IMR-90 (cell line): ENCODE results near the gene TSPAN14. TPM values are rescaled to one million over a fixed set of nuclear protein-coding genes. Genes with fewer than 3 reads are reported as not detected.

ENCODE experiments used
- ATAC-seq: fragments of 200-7000 bp; cut with Tn5 transposase; 2 replicates; pipeline ENCODE4 v1.9.1; 2020; ENCODE audit warnings: low read depth, mild to moderate bottlenecking, moderate library complexity
- BruUV-seq: library from RNA; stranded (reverse); fragments of 400-500 nt; replicated peaks from 2 replicates; lab custom pipeline; 2021; lab: Mats Ljungman, UMichigan
- CTCF ChIA-PET: fragments of 300-600 bp; formaldehyde crosslinking; extraction: SDS; loops from one replicate; lab custom pipeline; 2021; ENCODE audit warnings: antibody characterized with exemption; lab: Yijun Ruan, JAX
- POLR2A ChIA-PET: fragments of 300-600 bp; sonication (Branson Sonifier 250); formaldehyde crosslinking; loops from one replicate; lab custom pipeline; 2022; ENCODE audit warnings: antibody characterized with exemption; ENCODE audit not compliant: unreplicated experiment; lab: Charles Lee
- DNase-seq: peaks from one replicate; pipeline ENCODE4 v3.0.0; 2013
- H2AFZ ChIP-seq: replicated peaks from 2 replicates; pipeline ENCODE3; 2013; ENCODE audit warnings: low read length, mild to moderate bottlenecking; ENCODE audit not compliant: poor library complexity
- H2AK5ac ChIP-seq: 2 replicates; pipeline ENCODE4 v1.6.1; 2013; ENCODE audit warnings: low read depth, low read length, inconsistent platforms
- H2AK9ac ChIP-seq: replicated peaks from 2 replicates; pipeline ENCODE3; 2013; ENCODE audit warnings: mild to moderate bottlenecking, low read depth, low read length, moderate library complexity; ENCODE audit not compliant: poor library complexity
- H2BK120ac ChIP-seq: 2 replicates; pipeline ENCODE4 v1.6.1; 2013; ENCODE audit warnings: low read depth, low read length, inconsistent platforms
- H2BK15ac ChIP-seq: 3 replicates; pipeline ENCODE4 v1.6.1; 2013; ENCODE audit warnings: low read depth, low read length, inconsistent platforms
- H2BK20ac ChIP-seq: 2 replicates; pipeline ENCODE4 v1.6.1; 2013; ENCODE audit warnings: low read depth, mild to moderate bottlenecking, inconsistent platforms, low read length, moderate library complexity
- H2BK5ac ChIP-seq: 2 replicates; pipeline ENCODE4 v1.6.1; 2013; ENCODE audit warnings: mild to moderate bottlenecking, low read depth, low read length, inconsistent platforms; ENCODE audit not compliant: poor library complexity, severe bottlenecking
- H3K14ac ChIP-seq: replicated peaks from 2 replicates; pipeline ENCODE4 v1.6.1; 2013; ENCODE audit warnings: low read depth, low read length, inconsistent platforms
- H3K18ac ChIP-seq: 2 replicates; pipeline ENCODE4 v1.6.1; 2013; ENCODE audit warnings: low read depth, low read length, control low read depth
- H3K23ac ChIP-seq: 2 replicates; pipeline ENCODE4 v1.6.1; 2013; ENCODE audit warnings: low read depth, low read length, inconsistent platforms
- H3K27ac ChIP-seq: 2 replicates; pipeline ENCODE4 v1.5.1; 2013; ENCODE audit warnings: mild to moderate bottlenecking, control low read depth, low read length; ENCODE audit not compliant: insufficient read depth
- H3K27me3 ChIP-seq: 2 replicates; pipeline ENCODE4 v1.6.1; 2013; ENCODE audit warnings: low read length; ENCODE audit not compliant: control insufficient read depth, insufficient read depth
- H3K36me3 ChIP-seq: 2 replicates; pipeline ENCODE4 v1.6.1; 2013; ENCODE audit warnings: low read length, mixed read lengths; ENCODE audit not compliant: control insufficient read depth, insufficient read depth
- H3K4ac ChIP-seq: 2 replicates; pipeline ENCODE4 v1.6.1; 2013; ENCODE audit warnings: low read depth, low read length, inconsistent platforms
- H3K4me1 ChIP-seq: 2 replicates; pipeline ENCODE4 v1.6.1; 2013; ENCODE audit warnings: low read length, mixed read lengths; ENCODE audit not compliant: control insufficient read depth, insufficient read depth
- H3K4me2 ChIP-seq: 2 replicates; pipeline ENCODE4 v1.6.1; 2013; ENCODE audit warnings: low read depth, mild to moderate bottlenecking, control low read depth, low read length, moderate library complexity
- H3K4me3 ChIP-seq: 2 replicates; pipeline ENCODE4 v1.5.1; 2013; ENCODE audit warnings: low read depth, mild to moderate bottlenecking, control low read depth, low read length, moderate library complexity; ENCODE audit not compliant: insufficient read depth
- H3K56ac ChIP-seq: 2 replicates; pipeline ENCODE4 v1.6.1; 2013; ENCODE audit warnings: low read length, inconsistent platforms; ENCODE audit not compliant: insufficient read depth; ENCODE audit errors: extremely low read depth
- H3K79me1 ChIP-seq, 2 experiments: 2 replicates each; pipeline ENCODE4 v1.6.1; 2013; ENCODE audit warnings: low read length in 2 of 2, inconsistent platforms in 1 of 2, low read depth in 1 of 2
- H3K9ac ChIP-seq: 2 replicates; pipeline ENCODE4 v1.6.1; 2013; ENCODE audit warnings: low read depth, low read length, control low read depth
- H3K9me1 ChIP-seq: 2 replicates; pipeline ENCODE4 v1.6.1; 2013; ENCODE audit warnings: low read length, inconsistent platforms; ENCODE audit not compliant: insufficient read depth
- H3K9me3 ChIP-seq: 2 replicates; pipeline ENCODE4 v1.6.1; 2013; ENCODE audit warnings: low read length; ENCODE audit not compliant: control insufficient read depth, insufficient read depth
- H4K20me1 ChIP-seq: 2 replicates; pipeline ENCODE4 v1.6.1; 2013; ENCODE audit warnings: low read length, inconsistent platforms; ENCODE audit not compliant: insufficient read depth
- H4K5ac ChIP-seq: 2 replicates; pipeline ENCODE4 v1.6.1; 2013; ENCODE audit warnings: mild to moderate bottlenecking, low read depth, low read length, control low read depth
- H4K8ac ChIP-seq, 2 experiments: 2 replicates each; pipeline ENCODE4 v1.6.1; 2013; ENCODE audit warnings: low read depth in 2 of 2, low read length in 2 of 2, control low read depth in 1 of 2, inconsistent platforms in 1 of 2
- H4K91ac ChIP-seq: 2 replicates; pipeline ENCODE4 v1.6.1; 2013; ENCODE audit warnings: low read depth, low read length, inconsistent platforms; ENCODE audit not compliant: insufficient read depth
- CEBPB ChIP-seq: IDR thresholded peaks from 2 replicates; pipeline ENCODE4 v1.6.1; 2012; ENCODE audit warnings: low read depth, low read length, improper control_type of control experiment
- FOS ChIP-seq: fragments of 150-350 bp; IDR thresholded peaks from 2 replicates; pipeline ENCODE4 v1.6.1; 2016; ENCODE audit warnings: low read depth, low read length
- MAZ ChIP-seq: IDR thresholded peaks from 2 replicates; pipeline ENCODE4 v1.6.1; 2012; ENCODE audit warnings: low read depth, mild to moderate bottlenecking, low read length, improper control_type of control experiment, moderate library complexity, borderline replicate concordance
- RAD21 ChIP-seq: IDR thresholded peaks from 2 replicates; pipeline ENCODE4 v1.6.1; 2012; ENCODE audit warnings: low read length, improper control_type of control experiment
- SMC3 ChIP-seq: fragments of 150-350 bp; IDR thresholded peaks from 2 replicates; pipeline ENCODE4 v1.6.1; 2016; ENCODE audit warnings: low read depth, mild to moderate bottlenecking, antibody characterized with exemption, low read length, moderate library complexity
- WGBS, 2 experiments: methylation state at CpG; one replicate each; pipeline versions ENCODE4 v1.1.5 to v1.1.7; 2013; ENCODE audit warnings: missing lambda C conversion rate in 2 of 2; ENCODE audit not compliant: insufficient read length in 1 of 2; ENCODE audit errors: extremely low coverage in 2 of 2; 5-methylcytosine and 5-hydroxymethylcytosine counted together
- dilution Hi-C: fragments of 300-500 bp; cut with HindIII; formaldehyde crosslinking; loops from one replicate; pipeline ENCODE4 v1.14.3; 2018; ENCODE audit warnings: low sequenced_read_pairs; ENCODE audit not compliant: unreplicated experiment
- in situ Hi-C: fragments of 300-500 bp; cut with MboI; formaldehyde crosslinking; loops from 3 replicates; pipeline ENCODE4 v1.14.3; 2019; ENCODE audit warnings: low sequenced_read_pairs, inconsistent platforms, mixed read lengths
- intact Hi-C: fragments of 100-400 bp; cut with micrococcal nuclease; formaldehyde crosslinking; loops from 2 replicates; pipeline ENCODE4 v1.10.0; 2022
- polyA plus RNA-seq, 3 experiments: library from polyadenylated mRNA; depleted of rRNA; stranded (reverse); fragments of >200 nt; gene quantifications; 2 replicates each; pipeline ENCODE4 v1.2.3, GENCODE V29; 2012; ENCODE audit warnings: low replicate concordance in 1 of 3
- total RNA-seq: library from RNA; depleted of rRNA; stranded (reverse); fragments of >200 nt; gene quantifications from 2 replicates; pipeline ENCODE4 v1.2.3, GENCODE V29; 2012
- TF ChIP-seq, protein P1 (sequence below): conservative IDR thresholded peaks from 2 replicates; pipeline ENCODE4 v1.5.1; 2012; ENCODE audit warnings: mild to moderate bottlenecking, low read depth, low read length, improper control_type of control experiment

Gene TSPAN14
- total and polyA plus RNA-seq, 2 of the 4 experiments (the other 2 are of a cell fraction) = 18.5 to 43.0 TPM

DNA sequence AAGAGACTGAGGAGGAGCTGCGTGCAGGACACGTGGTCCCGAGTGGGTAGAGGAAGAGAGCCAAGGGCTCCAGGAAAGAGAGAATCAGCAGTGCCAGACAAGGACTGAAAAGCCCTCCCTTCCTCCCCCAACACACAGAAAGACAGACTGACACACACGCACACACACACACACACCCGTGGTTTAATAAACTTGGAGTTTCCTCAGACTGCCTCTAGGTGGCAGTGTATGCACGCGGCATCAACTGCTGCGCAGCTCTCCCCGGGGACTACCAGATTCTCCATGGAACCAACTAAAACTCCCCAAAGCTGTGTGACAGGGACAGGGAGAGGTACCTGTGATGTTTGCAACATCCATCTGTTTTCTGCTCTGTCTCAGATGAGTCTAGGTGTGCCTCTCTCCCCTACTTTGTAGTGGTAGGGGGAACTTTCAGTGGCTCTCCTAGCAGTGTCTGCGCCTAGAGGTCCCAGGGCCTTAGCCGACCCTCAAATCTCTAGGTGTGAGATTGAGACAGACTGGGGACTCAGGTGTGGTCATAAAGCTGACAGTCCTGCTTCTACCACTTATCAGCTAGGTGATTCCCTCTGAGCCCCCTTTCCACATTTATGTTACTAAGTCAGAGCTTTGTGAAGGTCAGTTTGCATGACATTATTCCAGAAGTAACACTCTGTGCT is 9.3 kb upstream of the TSPAN14 start:
- Histone ChIP-seq H2AK9ac (no peak overlapping the region), H4K20me1 (no peaks in the 10 kb centered on the region), H3K36me3 (no peaks in the 10 kb centered on the region), H2BK5ac (no peak overlapping the region), H3K23ac (no peak overlapping the region), H2BK20ac (no peak overlapping the region), H3K27ac (no peak overlapping the region), H3K56ac (no peak overlapping the region), H2BK120ac (no peak overlapping the region), H2BK15ac (no peak overlapping the region), H3K9me1 (no peaks in the 10 kb centered on the region), H3K4ac (no peak overlapping the region), H3K27me3 (no peaks in the 10 kb centered on the region; the same call in 1 of the 2 replicates), H3K4me3 (no peak overlapping the region), H3K9me3 (no peaks in the 10 kb centered on the region), H2AFZ (peak overlapping the region; percentile 66), H3K18ac (no peak overlapping the region), H3K14ac (no peak overlapping the region), H3K4me2 (no peak overlapping the region), H3K4me1 (no peaks in the 10 kb centered on the region), H4K5ac (no peak overlapping the region), H2AK5ac (no peak overlapping the region), H4K8ac (no peak overlapping the region), H3K79me1 (no peaks in the 10 kb centered on the region), H3K9ac (no peak overlapping the region), H4K91ac (no peak overlapping the region)
- TF ChIP-seq SMC3 (peak; percentile 88), MAZ (peak; percentile 22; the same call in 1 of the 2 replicates), FOS (no peak), CEBPB (no peak), RAD21 (peak; percentile 97)
- TF ChIP-seq, protein P1, sequence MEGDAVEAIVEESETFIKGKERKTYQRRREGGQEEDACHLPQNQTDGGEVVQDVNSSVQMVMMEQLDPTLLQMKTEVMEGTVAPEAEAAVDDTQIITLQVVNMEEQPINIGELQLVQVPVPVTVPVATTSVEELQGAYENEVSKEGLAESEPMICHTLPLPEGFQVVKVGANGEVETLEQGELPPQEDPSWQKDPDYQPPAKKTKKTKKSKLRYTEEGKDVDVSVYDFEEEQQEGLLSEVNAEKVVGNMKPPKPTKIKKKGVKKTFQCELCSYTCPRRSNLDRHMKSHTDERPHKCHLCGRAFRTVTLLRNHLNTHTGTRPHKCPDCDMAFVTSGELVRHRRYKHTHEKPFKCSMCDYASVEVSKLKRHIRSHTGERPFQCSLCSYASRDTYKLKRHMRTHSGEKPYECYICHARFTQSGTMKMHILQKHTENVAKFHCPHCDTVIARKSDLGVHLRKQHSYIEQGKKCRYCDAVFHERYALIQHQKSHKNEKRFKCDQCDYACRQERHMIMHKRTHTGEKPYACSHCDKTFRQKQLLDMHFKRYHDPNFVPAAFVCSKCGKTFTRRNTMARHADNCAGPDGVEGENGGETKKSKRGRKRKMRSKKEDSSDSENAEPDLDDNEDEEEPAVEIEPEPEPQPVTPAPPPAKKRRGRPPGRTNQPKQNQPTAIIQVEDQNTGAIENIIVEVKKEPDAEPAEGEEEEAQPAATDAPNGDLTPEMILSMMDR = peak; percentile 95
- ATAC-seq (peak; percentile 97), DNase-seq (peak; percentile 74)
- intact Hi-C loops = loop anchor here (1.0 to 2.0 kb wide), 7 partner anchors 61 to 574 kb away; no protein-coding TSS in a partner anchor
- in situ Hi-C loops = loop anchor here (10.0 to 25.0 kb wide), 2 partner anchors 220 to 468 kb away; no protein-coding TSS in a partner anchor
- WGBS, 2 experiments = no CpG with 5 or more reads among the region's 11 CpGs
- CTCF ChIA-PET = interaction anchor here (0.6 to 2.1 kb wide), 14 partner anchors 9 to 218 kb away, joined by 3 to 32 read pairs (median 4); partner anchors contain the start of gene TSPAN14
- POLR2A ChIA-PET = no interaction called here
- dilution Hi-C loops = no loop called here
- BruUV-seq = no TSS peak
